NCI-H460 (cell line): ENCODE data around the gene MAFG. TPM values are rescaled to one million over a fixed set of nuclear protein-coding genes. Genes with fewer than 3 reads are reported as not detected.
"Not testable (repeated sequence)": the region's sequence is repeated elsewhere in the genome, so short reads cannot be mapped to it uniquely, and the experiment has no call there.

Experiments
- DNase-seq: peaks from one replicate; pipeline ENCODE4 v3.0.0-alpha.2; 2016; ENCODE audit warnings: low read depth; ENCODE audit errors: extremely low read depth
- total RNA-seq: library from RNA; depleted of rRNA; stranded (reverse); fragments of >200 nt; shearing (Covaris generic); gene quantifications from 2 replicates; pipeline ENCODE4 v1.2.3, GENCODE V29; 2014

Gene MAFG
- total RNA-seq, 1 experiment from 2014 or later: 64.3 TPM

DNA sequence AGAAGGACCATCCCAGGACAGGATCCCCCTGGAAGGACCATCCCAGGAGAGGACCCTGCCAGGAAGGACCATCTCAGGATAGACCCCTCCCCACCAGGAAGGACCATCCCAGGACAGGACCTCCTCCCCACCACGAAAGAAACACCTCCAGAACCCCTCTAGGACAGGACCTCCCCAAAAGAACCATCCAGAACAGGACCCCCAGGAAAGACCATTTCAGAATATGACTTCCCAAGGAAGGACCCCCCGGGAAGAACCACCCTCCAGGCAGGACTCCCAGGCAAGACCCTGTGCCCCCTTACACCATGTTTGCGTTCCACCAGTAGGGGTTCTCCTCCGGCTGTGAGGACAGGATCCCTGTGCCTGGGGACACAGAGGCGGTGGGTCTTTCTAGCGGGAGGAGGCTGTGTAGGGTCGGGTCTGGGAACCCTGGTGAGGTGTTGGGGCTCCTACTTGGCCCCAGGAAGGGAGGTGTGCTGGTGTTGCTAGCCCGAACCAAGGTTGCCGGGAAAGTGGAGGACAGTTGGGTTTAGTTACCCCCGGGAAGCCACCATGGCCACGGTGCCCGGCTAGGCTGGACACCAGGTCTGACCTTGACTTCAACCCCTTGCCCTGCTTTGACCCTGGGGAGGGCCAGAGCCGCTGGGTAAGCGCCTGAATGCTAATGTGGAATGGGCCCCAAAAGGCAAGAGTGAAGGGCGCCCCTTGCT is 31.3 kb upstream of the MAFG start:
- DNase-seq: no peak

- DNase-seq: no peak
These were observed 30.3 kb upstream of the MAFG start for GRCh38 chr17:81957691-81958432.

DNA sequence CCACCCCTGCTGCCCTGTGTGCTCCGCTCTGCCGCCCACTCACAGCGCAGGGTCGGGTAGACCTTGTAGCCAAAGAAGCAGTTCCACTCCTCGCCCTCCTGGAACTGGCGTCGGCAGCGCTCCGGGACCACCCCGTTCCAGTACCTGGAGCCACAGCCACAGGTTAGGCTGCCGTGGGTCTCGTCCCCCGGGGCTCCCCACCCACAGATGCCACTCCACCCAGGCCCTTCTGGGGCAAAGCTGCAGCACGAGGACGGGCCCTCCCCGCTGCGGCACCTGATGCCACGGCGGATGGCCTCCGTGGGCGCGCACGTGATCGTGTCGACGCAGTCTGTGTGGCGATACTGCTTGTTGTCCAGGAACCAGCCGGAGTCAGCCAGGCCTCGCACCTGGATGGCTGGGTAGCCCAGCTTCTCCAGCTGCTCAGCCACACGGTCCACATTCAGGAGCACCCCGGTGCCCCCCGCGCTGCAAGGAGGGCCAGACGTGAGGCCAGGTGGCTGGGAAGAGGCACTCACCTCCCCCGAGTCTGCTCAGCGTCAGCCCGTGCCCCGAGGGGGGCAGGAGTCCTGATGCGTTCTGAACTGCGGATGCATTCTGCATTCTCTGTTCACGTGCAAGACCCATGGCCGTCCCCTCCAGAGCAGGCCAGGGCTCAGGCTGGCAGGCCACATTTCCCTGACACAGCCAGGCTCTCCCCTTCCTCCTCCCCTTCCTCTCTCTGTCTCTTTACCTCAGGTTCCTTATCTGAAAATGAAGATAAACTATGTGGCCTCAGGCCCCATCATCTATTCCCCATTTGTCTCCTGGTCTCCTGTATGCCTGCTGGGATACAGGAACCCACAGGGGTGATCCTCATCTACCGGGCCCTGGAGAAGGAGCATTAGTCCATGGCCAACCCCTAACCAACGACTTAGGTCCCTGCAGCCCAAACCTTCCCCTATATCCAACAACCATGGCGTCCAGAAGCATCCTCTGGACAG is 29.4 kb upstream of the MAFG start:
- no peak for DNase-seq

GRCh38 chr17:81955756-81956544 is 28.4 kb upstream of the MAFG start:
- DNase-seq: no peak

- DNase-seq: no peak
These were observed 27.6 kb upstream of the MAFG start for GRCh38 chr17:81955058-81955681.

- DNase-seq: no peak
These were observed 26.9 kb upstream of the MAFG start for GRCh38 chr17:81954131-81955057.

DNA sequence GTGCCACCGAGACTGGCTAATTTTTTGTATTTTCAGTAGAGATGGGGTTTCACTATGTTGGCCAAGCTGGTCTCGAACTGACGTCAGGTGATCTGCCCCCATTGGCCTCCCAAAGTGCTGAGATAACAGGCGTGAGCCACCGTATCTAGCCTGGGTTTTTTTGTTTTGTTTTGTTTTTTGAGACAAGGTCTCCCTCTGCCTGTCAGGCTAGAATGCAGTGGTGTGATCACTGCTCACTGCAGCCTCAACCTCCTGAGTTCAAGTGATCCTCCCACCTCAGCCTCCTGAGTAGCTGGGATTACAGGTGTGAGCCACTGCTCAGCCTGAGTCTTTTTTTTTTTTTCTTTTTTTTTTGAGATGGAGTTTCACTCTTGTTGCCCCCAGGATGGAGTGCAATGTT is 25.9 kb upstream of the MAFG start:
- not testable (repeated sequence) for DNase-seq

- DNase-seq: no peak
These were observed 25.3 kb upstream of the MAFG start for GRCh38 chr17:81952792-81953228.

DNA sequence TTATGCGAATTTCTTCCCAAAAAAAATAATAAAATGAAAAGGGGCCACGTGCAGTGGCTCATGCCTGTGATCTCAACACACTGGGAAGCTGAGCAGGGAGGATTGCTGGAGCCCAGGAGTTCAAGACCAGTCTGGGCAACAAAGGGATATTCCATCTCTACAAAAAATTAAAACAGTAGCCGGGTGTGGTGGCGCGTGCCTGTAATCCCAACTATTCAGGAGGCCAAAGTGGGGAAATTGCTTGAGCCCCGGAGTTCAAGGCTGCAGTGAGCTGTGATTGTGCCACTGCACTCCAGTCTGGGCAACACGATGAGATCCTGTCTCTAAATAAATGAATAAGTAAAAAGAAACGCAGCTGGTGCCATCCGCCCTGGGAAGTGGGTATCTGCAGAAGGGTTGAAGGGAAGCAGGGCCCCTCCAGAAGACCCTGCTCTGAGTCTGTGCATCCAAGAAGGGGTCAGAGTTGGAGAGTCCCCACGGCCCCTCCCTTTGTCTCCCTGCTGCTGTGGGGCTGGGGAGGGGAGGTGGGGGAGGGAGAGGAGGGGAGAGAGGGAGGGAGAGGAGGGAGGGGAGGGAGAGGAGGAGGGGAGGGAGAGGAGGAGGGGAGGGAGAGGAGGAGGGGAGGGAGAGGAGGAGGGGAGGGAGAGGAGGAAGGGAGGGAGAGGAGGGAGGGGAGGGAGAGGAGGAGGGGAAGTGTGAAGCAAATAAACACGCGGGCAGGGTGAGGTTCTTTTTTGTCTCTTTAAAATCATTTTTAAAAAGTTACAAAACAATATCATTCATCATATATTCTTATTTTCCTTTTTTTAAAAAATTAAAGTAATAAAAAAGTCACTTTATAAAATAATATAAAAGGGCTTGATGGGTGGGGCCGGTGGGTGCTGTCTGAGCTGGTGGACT is 24.5 kb upstream of the MAFG start:
- no peak for DNase-seq

DNA sequence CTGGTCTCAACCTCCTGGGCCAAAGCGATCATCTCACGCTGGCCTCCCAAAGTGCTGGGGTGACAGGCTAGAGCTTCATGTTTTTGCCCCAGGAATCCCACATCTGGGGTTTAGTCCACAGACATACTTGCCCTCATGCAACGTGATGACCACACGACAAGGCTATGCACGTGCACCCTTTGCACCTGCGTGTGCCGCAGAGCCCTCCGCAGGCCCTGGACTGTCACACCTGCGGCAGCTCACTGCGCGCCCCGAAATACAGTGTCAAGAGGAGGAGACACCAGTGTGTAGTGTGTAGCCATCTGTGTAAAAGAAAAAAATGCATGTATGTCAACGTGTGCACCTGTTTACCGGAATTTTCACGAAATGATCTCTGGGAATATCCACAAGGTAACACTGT is 23.0 kb upstream of the MAFG start:
- DNase-seq: no peak

DNA sequence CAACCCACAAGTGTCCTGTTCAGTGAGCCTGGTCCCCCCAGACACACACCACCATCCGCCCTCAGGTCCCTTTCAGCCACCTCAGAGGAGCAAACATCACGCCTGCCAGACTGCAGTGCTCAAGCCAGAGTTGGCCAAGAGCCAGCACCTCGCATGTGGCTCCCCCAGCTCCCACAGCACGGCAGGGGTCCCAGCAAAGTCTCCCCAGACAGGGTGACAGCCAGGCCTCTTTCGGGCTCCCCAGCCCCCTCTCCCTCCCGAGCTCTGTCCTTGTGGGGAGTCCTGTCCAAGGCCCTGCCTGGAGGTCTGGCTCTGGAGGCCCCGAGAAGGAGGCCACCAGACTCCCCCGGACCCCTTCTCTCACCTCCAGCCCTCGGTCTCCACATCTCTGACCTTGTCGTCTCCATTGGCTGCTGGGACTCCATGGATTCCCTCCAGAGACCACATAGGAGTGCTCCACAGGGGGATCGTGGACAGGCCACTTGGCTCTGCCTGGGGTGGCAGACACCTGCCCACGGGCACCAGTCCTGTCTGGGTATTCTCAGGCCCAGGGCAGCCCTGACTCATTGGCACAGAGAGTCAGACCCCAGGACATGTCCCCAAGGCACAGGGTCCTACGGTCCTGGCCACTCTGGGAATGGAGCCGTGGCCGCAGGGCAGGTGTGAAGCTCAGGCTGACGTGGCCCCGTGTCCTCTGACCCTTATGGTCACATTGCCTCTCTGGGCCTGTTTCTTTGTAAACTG is 21.3 kb upstream of the MAFG start:
- DNase-seq: no peak

DNA sequence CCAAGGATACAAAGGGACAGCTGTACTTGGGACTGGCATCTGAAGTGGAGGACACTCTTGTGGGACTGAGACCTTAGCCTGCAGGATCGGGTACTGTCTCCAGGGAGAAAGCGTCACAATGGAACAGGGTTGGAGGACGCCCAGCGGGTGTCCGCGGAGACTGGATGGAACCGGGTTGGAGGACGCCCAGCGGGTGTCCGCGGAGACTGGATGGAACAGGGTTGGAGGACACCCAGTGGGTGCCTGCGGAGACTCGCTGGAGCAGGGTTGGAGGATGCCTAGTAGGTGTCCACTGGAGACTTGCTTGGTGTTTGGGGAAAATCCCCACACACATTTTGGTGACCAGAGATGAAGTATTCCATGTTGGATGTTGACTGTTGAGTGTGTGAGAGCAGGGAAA is 19.7 kb upstream of the MAFG start, which contains the start of gene MYADML2:
MYADML2 (minus strand) TSS at position 45 of the 400 bp plus-strand sequence. CDS start 5,492 bp downstream, outside the sequence.
- no peak for DNase-seq

DNA sequence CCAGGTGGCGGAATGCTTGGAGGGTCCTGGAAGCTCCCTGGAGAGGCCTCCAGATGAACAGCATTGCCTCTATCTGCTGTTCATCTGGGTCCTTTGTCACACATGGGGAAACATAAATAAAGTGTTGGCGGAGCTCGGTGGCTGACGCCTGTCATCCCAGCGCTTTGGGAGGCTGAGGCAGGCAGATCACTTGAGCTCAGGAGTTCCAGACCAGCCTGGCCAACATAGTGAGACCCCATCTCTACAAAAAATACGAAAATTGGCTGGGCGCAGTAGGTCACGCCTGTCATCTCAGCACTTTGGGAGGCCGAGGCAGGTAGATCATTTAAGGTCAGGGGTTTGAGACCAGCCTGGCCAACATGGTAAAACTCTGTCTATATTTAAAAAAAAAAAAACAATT is 17.3 kb upstream of the MAFG start:
- DNase-seq: no peak

DNA sequence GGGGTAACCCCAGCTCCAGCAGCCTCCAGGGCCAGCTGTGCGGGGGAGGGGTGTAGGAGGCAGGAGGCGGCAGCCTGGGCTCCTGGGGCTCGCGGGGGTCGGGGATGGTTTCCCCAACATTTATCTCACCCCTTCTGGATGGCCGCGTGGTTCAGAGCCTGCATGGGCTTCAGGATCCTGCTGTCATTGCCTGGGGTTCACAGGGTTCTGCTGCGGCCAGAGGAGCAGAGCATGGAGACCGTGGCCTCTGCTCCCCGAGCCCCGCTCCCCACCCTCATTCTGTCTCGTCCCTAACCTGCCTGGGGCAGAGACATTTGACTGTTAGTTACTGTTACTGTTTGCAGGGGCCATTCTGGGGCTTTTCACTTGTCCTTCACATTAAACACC is 14.6 kb upstream of the MAFG start:
- DNase-seq: no peak

GRCh38 chr17:81941484-81942166 is 14.1 kb upstream of the MAFG start:
- no peak for DNase-seq
